Hepatocyte (in vitro differentiated cells): ENCODE data around the gene DOCK4. TPM values are rescaled to one million over a fixed set of nuclear protein-coding genes. Genes with fewer than 3 reads are reported as not detected.

Source experiments
- DNase-seq: peaks from one replicate; pipeline ENCODE4 v3.0.0-alpha.2; 2016; ENCODE audit warnings: low spot score
- H2AFZ ChIP-seq: fragments of 200-600 bp; sonication (generic); 2 replicates; pipeline ENCODE4 v1.6.0; 2016; ENCODE audit warnings: antibody characterized with exemption, mild to moderate bottlenecking
- H3K27ac ChIP-seq: fragments of 200-600 bp; sonication (generic); 2 replicates; pipeline ENCODE4 v1.5.1; 2016; ENCODE audit warnings: mild to moderate bottlenecking
- H3K27me3 ChIP-seq: fragments of 200-600 bp; sonication (generic); 2 replicates; pipeline ENCODE4 v1.6.1; 2016
- H3K36me3 ChIP-seq: fragments of 200-600 bp; sonication (generic); replicated peaks from 2 replicates; pipeline ENCODE4 v1.5.1; 2016; ENCODE audit warnings: low read depth; ENCODE audit not compliant: insufficient read depth
- H3K4me1 ChIP-seq: fragments of 200-600 bp; sonication (generic); 2 replicates; pipeline ENCODE4 v1.5.1; 2016; ENCODE audit warnings: mild to moderate bottlenecking, moderate library complexity; ENCODE audit not compliant: insufficient read depth
- H3K4me2 ChIP-seq: fragments of 200-600 bp; sonication (generic); 2 replicates; pipeline ENCODE4 v1.6.0; 2016
- H3K4me3 ChIP-seq: fragments of 200-600 bp; sonication (generic); 2 replicates; pipeline ENCODE4 v1.5.1; 2016; ENCODE audit warnings: mild to moderate bottlenecking
- H3K79me2 ChIP-seq: fragments of 200-600 bp; sonication (generic); 2 replicates; pipeline ENCODE4 v1.6.0; 2017; ENCODE audit warnings: mild to moderate bottlenecking
- H3K9me2 ChIP-seq: fragments of 200-600 bp; sonication (generic); replicated peaks from 2 replicates; pipeline ENCODE4 v1.6.0; 2017; ENCODE audit warnings: mild to moderate bottlenecking; ENCODE audit not compliant: insufficient read depth
- H3K9me3 ChIP-seq: fragments of 200-600 bp; sonication (generic); 2 replicates; pipeline ENCODE4 v1.5.1; 2016; ENCODE audit warnings: low read depth, mild to moderate bottlenecking
- H4K20me1 ChIP-seq: fragments of 200-600 bp; sonication (generic); 2 replicates; pipeline ENCODE4 v1.6.0; 2016; ENCODE audit warnings: mild to moderate bottlenecking; ENCODE audit not compliant: insufficient read depth, poor library complexity, severe bottlenecking
- CTCF ChIP-seq: fragments of 200-600 bp; sonication (generic); IDR thresholded peaks from 2 replicates; pipeline ENCODE4 v1.5.1; 2016; ENCODE audit warnings: antibody characterized with exemption, mild to moderate bottlenecking; ENCODE audit not compliant: poor library complexity
- EZH2 ChIP-seq: fragments of 200-600 bp; sonication (generic); IDR thresholded peaks from 2 replicates; pipeline ENCODE4 v1.6.1; 2016; ENCODE audit warnings: antibody characterized with exemption, mild to moderate bottlenecking, borderline replicate concordance
- EZH2phosphoT487 ChIP-seq: fragments of 200-600 bp; sonication (generic); IDR thresholded peaks from one replicate; pipeline ENCODE4 v1.6.1; 2018; ENCODE audit warnings: antibody characterized with exemption, mild to moderate bottlenecking, low read depth, moderate library complexity; ENCODE audit not compliant: unreplicated experiment, severe bottlenecking
- WGBS: methylation state at CpG from one replicate; pipeline ENCODE4 v1.1.6; 2016; ENCODE audit warnings: low lambda C conversion rate; ENCODE audit errors: missing lambda C conversion rate; 5-methylcytosine and 5-hydroxymethylcytosine counted together
- polyA plus RNA-seq: library from polyadenylated mRNA; unstranded; fragments of >200 nt; fragmentation: Nextera tagmentation; extraction: Ambion mirVana; gene quantifications from 2 replicates; pipeline ENCODE4 v1.2.1, GENCODE V29; 2016
- total RNA-seq: library from RNA; depleted of rRNA; stranded (reverse); fragments of >200 nt; gene quantifications from 2 replicates; pipeline ENCODE4 v1.2.3, GENCODE V29; 2014

The DOCK4 gene
- total and polyA plus RNA-seq, 2 experiments from 2014 or later = 4.4 to 22.9 TPM

DNA sequence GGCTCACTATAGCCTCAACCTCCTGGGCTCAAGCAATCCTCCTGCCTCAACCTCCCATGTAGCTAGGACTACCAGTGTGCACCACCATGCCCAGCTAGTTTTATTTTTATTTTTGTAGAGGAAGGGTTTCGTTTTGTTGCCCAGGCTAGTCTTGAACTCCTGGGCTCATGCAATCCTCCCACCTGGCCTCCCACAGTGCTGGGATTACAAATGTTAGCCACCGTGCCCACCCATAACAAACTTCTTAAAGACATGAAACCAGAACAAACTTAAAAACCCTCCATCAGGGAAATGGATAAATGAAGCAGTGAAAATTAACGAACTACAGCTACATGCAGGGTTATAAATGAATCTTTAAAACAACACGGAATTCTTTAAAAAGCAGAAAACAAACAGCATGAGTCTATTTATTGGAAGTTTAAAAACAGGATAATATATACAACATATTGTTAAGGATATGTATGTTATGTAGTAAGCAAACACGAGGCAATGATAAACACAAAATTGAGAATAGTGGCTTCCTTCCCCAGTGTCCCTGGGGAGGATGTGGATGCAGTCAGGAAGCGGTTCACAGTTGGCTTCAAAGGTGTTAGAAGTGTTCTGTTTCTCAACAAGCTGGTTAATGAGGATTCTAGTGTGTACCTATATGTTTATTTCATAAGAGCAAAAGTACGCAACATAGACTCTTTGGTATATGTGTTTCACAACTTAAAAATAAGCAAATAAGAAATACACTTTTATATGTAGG lies 515.7 kb downstream of the DOCK4 start:
- no peaks in the 10 kb centered on the region for H4K20me1 ChIP-seq
- H3K4me1 ChIP-seq = no peaks in the 10 kb centered on the region
- WGBS = 82% methylated on average over 7 of the region's 7 CpGs
- no peak for TF ChIP-seq EZH2phosphoT487
- no peak for TF ChIP-seq CTCF
- no peak for TF ChIP-seq EZH2
- no peak overlapping the region for H3K4me3 ChIP-seq
- no peaks in the 10 kb centered on the region for H3K79me2 ChIP-seq
- no peaks in the 10 kb centered on the region for H3K36me3 ChIP-seq
- H3K27ac ChIP-seq = no peak overlapping the region
- no peak overlapping the region for H3K4me2 ChIP-seq
- no peak for DNase-seq
- no peaks in the 10 kb centered on the region for H3K27me3 ChIP-seq
- no peaks in the 10 kb centered on the region for H3K9me2 ChIP-seq
- H2AFZ ChIP-seq = no peak overlapping the region
- H3K9me3 ChIP-seq = no peaks in the 10 kb centered on the region

- Histone ChIP-seq H4K20me1 (no peaks in the 10 kb centered on the region), H2AFZ (no peak overlapping the region), H3K4me2 (no peak overlapping the region), H3K4me3 (no peak overlapping the region), H3K27ac (no peak overlapping the region), H3K4me1 (no peaks in the 10 kb centered on the region), H3K79me2 (no peaks in the 10 kb centered on the region), H3K36me3 (no peaks in the 10 kb centered on the region), H3K9me3 (no peaks in the 10 kb centered on the region), H3K9me2 (no peaks in the 10 kb centered on the region), H3K27me3 (no peaks in the 10 kb centered on the region)
- TF ChIP-seq EZH2phosphoT487 (no peak), CTCF (no peak), EZH2 (no peak)
- DNase-seq = no peak
Observed at GRCh38 chr7:111685349-111685748, 520.9 kb downstream of the DOCK4 start.

- Histone ChIP-seq H3K27ac (no peak overlapping the region), H3K9me2 (no peaks in the 10 kb centered on the region), H3K4me3 (no peak overlapping the region), H3K4me2 (no peak overlapping the region), H4K20me1 (no peaks in the 10 kb centered on the region), H2AFZ (no peak overlapping the region), H3K27me3 (no peaks in the 10 kb centered on the region), H3K9me3 (no peaks in the 10 kb centered on the region), H3K36me3 (no peaks in the 10 kb centered on the region), H3K4me1 (no peaks in the 10 kb centered on the region), H3K79me2 (no peaks in the 10 kb centered on the region)
- WGBS = 84% methylated on average over 8 of the region's 8 CpGs
- TF ChIP-seq EZH2phosphoT487 (no peak), CTCF (no peak), EZH2 (no peak)
- DNase-seq = no peak
Observed at GRCh38 chr7:111682588-111683340, 523.4 kb downstream of the DOCK4 start.
